B cell (primary cell): Measurements from ENCODE around the gene KDM1B. TPM values are rescaled to one million over a fixed set of nuclear protein-coding genes. Genes with fewer than 3 reads are reported as not detected.

Source experiments
- ATAC-seq: fragments of 200-7000 bp; cut with Tn5 transposase; one replicate; pipeline ENCODE4 v1.10.0; 2021; ENCODE audit warnings: low read depth, mild to moderate bottlenecking, moderate number of reproducible peaks, moderate library complexity
- CTCF ChIA-PET: fragments of 350-600 bp; sonication (Branson Sonifier 250); formaldehyde crosslinking; loops from one replicate; lab custom pipeline; 2021; ENCODE audit warnings: antibody characterized with exemption, inconsistent platforms; lab: Charles Lee
- POLR2A ChIA-PET: fragments of 350-600 bp; sonication (Branson Sonifier 250); formaldehyde crosslinking; loops from one replicate; lab custom pipeline; 2021; ENCODE audit warnings: antibody characterized with exemption; lab: Charles Lee
- DNase-seq: peaks from one replicate; pipeline ENCODE4 v3.0.0; 2013
- H2AFZ ChIP-seq: 2 replicates; pipeline ENCODE4 v1.6.1; 2012; ENCODE audit warnings: mild to moderate bottlenecking, low read depth, low read length; ENCODE audit not compliant: insufficient read depth, poor library complexity, severe bottlenecking
- H3K27ac ChIP-seq, 2 donors: 1 replicate in 1 of 2; 2 replicates in 1 of 2; pipeline ENCODE4 v1.5.1; 2012 to 2013; ENCODE audit warnings: low read length in 2 of 2, mild to moderate bottlenecking in 2 of 2, moderate library complexity in 1 of 2
- H3K27me3 ChIP-seq, 4 experiments: fragments of 200-600 bp in 1 of 4; sonication (generic) in 1 of 4; replicated peaks in 1 of 4; 1 replicate in 2 of 4; 2 replicates in 2 of 4; pipeline versions ENCODE4 v1.6.1 to v1.7.0; 2013 to 2016; ENCODE audit warnings: low read length in 3 of 4, mild to moderate bottlenecking in 2 of 4, mixed read lengths in 1 of 4, moderate library complexity in 1 of 4; ENCODE audit not compliant: insufficient read depth in 4 of 4, control insufficient read depth in 3 of 4; ENCODE audit errors: control extremely low read depth in 1 of 4
- H3K36me3 ChIP-seq, 2 experiments: replicated peaks in 1 of 2; 1 replicate in 1 of 2; 2 replicates in 1 of 2; pipeline versions ENCODE4 v1.6.1 to v1.7.1; 2013; ENCODE audit warnings: low read length in 1 of 2; ENCODE audit not compliant: insufficient read depth in 2 of 2, control insufficient read depth in 1 of 2; ENCODE audit errors: control extremely low read depth in 1 of 2, extremely low read depth in 1 of 2
- H3K4me1 ChIP-seq, 2 donors: fragments of 200-600 bp in 1 of 2; sonication (generic) in 1 of 2; 1 replicate in 1 of 2; 2 replicates in 1 of 2; pipeline versions ENCODE4 v1.5.1 to v1.6.1; 2013 to 2017; ENCODE audit warnings: low read length in 2 of 2; ENCODE audit not compliant: control insufficient read depth in 2 of 2, insufficient read depth in 2 of 2
- H3K4me2 ChIP-seq: replicated peaks from 2 replicates; pipeline ENCODE3; 2012; ENCODE audit warnings: mild to moderate bottlenecking, low read depth, low read length; ENCODE audit not compliant: poor library complexity, severe bottlenecking
- H3K4me3 ChIP-seq, 5 experiments: fragments of 200-600 bp in 1 of 5; sonication (generic) in 1 of 5; 1 replicate in 3 of 5; 2 replicates in 2 of 5; pipeline versions ENCODE4 v1.5.1 to v1.7.0; 2011 to 2016; ENCODE audit warnings: low read length in 4 of 5, mild to moderate bottlenecking in 4 of 5, low read depth in 2 of 5, control low read depth in 1 of 5, moderate library complexity in 1 of 5; ENCODE audit not compliant: insufficient read depth in 1 of 5; ENCODE audit errors: control extremely low read depth in 1 of 5, extremely low read depth in 1 of 5
- H3K79me2 ChIP-seq: fragments of 200-600 bp; sonication (generic); one replicate; pipeline ENCODE4 v1.6.0; 2016; ENCODE audit warnings: low read length; ENCODE audit not compliant: control insufficient read depth, insufficient read depth
- H3K9ac ChIP-seq: fragments of 200-600 bp; sonication (generic); 2 replicates; pipeline ENCODE4 v1.6.1; 2017; ENCODE audit warnings: mild to moderate bottlenecking, low read length, moderate library complexity
- H3K9me3 ChIP-seq, 3 donors: one replicate each; pipeline versions ENCODE4 v1.6.1 to v1.7.1; 2013; ENCODE audit warnings: low read length in 2 of 3; ENCODE audit not compliant: control insufficient read depth in 2 of 3, insufficient read depth in 1 of 3; ENCODE audit errors: control extremely low read depth in 1 of 3
- H4K20me1 ChIP-seq: 2 replicates; pipeline ENCODE4 v1.6.0; 2012; ENCODE audit warnings: mild to moderate bottlenecking, low read length; ENCODE audit not compliant: insufficient read depth, control insufficient read depth, poor library complexity, severe bottlenecking
- H3K27ac Mint-ChIP-seq: one replicate; pipeline ENCODE4 v1.8.0; 2021; ENCODE audit warnings: mixed read lengths
- H3K27me3 Mint-ChIP-seq: one replicate; pipeline ENCODE4 v1.8.0; 2021; ENCODE audit warnings: mixed read lengths
- H3K4me1 Mint-ChIP-seq: one replicate; pipeline ENCODE4 v1.8.0; 2021; ENCODE audit warnings: mixed read lengths
- H3K4me3 Mint-ChIP-seq: one replicate; pipeline ENCODE4 v1.8.0; 2021; ENCODE audit warnings: mixed read lengths
- H3K9me3 Mint-ChIP-seq: one replicate; pipeline ENCODE4 v1.8.0; 2022; ENCODE audit warnings: mixed read lengths; ENCODE audit not compliant: insufficient read depth
- CTCF ChIP-seq: fragments of 200-600 bp; IDR thresholded peaks from one replicate; pipeline ENCODE4 v1.8.0; 2022; ENCODE audit warnings: antibody characterized with exemption, mild to moderate bottlenecking
- EZH2 ChIP-seq: IDR thresholded peaks from 2 replicates; pipeline ENCODE4 v1.6.1; 2012; ENCODE audit warnings: borderline replicate concordance, low read depth, mild to moderate bottlenecking, moderate library complexity, low read length; ENCODE audit not compliant: insufficient read depth, poor library complexity, severe bottlenecking
- WGBS: methylation state at CpG from one replicate; pipeline ENCODE4 v1.1.5; 2013; ENCODE audit warnings: missing lambda C conversion rate; ENCODE audit not compliant: insufficient coverage; 5-methylcytosine and 5-hydroxymethylcytosine counted together
- intact Hi-C: fragments of 100-400 bp; cut with micrococcal nuclease; formaldehyde crosslinking; loops from one replicate; pipeline ENCODE4 v1.10.0; 2022
- polyA plus RNA-seq: library from polyadenylated mRNA; depleted of rRNA; stranded (reverse); fragments of >200 nt; gene quantifications from 2 replicates; pipeline ENCODE4 v1.2.3, GENCODE V29; 2012
- total RNA-seq, 2 donors: library from RNA; stranded (reverse); fragments of 120-200 nt in 1 of 2; gene quantifications; 1 replicate in 1 of 2; 2 replicates in 1 of 2; pipeline versions ENCODE4 v1.2.3 to v1.2.4, GENCODE V29; 2013 to 2022

Gene KDM1B
- total and polyA plus RNA-seq, 2 donors (not counting 1 experiment from before 2014, with no cell fraction given) = 10.9 to 16.0 TPM

GRCh38 chr6:18115356-18115755, 39.9 kb upstream of the KDM1B start:
- H3K4me2 ChIP-seq = no peak overlapping the region
- POLR2A ChIA-PET = no interaction called here
- WGBS = no CpG with 5 or more reads among the region's 2 CpGs

GRCh38 chr6:18117136-18117535, 38.1 kb upstream of the KDM1B start:
- ChIA-PET POLR2A (no interaction called here), CTCF (no interaction called here)
- H3K4me3 ChIP-seq = no peak overlapping the region
- H2AFZ ChIP-seq = no peak overlapping the region
- Mint-ChIP-seq H3K4me3 (no peak overlapping the region), H3K27ac (no peak overlapping the region), H3K9me3 (no peaks in the 10 kb centered on the region), H3K4me1 (peaks cover 9% of the 10 kb centered on the region), H3K27me3 (peaks cover 3% of the 10 kb centered on the region)
- H3K27ac ChIP-seq = no peak overlapping the region
- no peak overlapping the region for H3K4me2 ChIP-seq
- H3K79me2 ChIP-seq = no peaks in the 10 kb centered on the region
- no peaks in the 10 kb centered on the region for H4K20me1 ChIP-seq
- H3K36me3 ChIP-seq = no peaks in the 10 kb centered on the region
- H3K9me3 ChIP-seq = peaks cover 0 to 12% (median 0%) of the 10 kb centered on the region in 3 donors
- ATAC-seq = no peak
- intact Hi-C loops = no loop called here
- no peak overlapping the region for H3K9ac ChIP-seq
- DNase-seq = no peak
- H3K4me1 ChIP-seq = peaks cover 0 to 9% of the 10 kb centered on the region in 2 donors
- H3K27me3 ChIP-seq = no peaks in the 10 kb centered on the region
- TF ChIP-seq CTCF (no peak), EZH2 (no peak)
- 83% methylated on average over 5 of the region's 5 CpGs for WGBS

More at GRCh38 chr6:18115356-18115755, 39.9 kb upstream of the KDM1B start:
- H3K4me1 ChIP-seq = no peaks in the 10 kb centered on the region
- no peak overlapping the region for H3K27ac ChIP-seq
- CTCF ChIA-PET = no interaction called here
- intact Hi-C loops = no loop called here
- no peaks in the 10 kb centered on the region for H3K36me3 ChIP-seq
- H3K9ac ChIP-seq = no peak overlapping the region
- peaks cover 0 to 4% (median 0%) of the 10 kb centered on the region in 3 donors for H3K9me3 ChIP-seq
- Mint-ChIP-seq H3K4me1 (no peaks in the 10 kb centered on the region), H3K9me3 (no peaks in the 10 kb centered on the region), H3K4me3 (no peak overlapping the region), H3K27ac (no peak overlapping the region), H3K27me3 (peaks cover 3% of the 10 kb centered on the region)
- DNase-seq = no peak
- no peaks in the 10 kb centered on the region for H3K79me2 ChIP-seq
- no peaks in the 10 kb centered on the region for H4K20me1 ChIP-seq
- no peak overlapping the region for H2AFZ ChIP-seq
- no peak for ATAC-seq
- TF ChIP-seq EZH2 (no peak), CTCF (no peak)
- H3K4me3 ChIP-seq = no peak overlapping the region
- no peaks in the 10 kb centered on the region for H3K27me3 ChIP-seq
